HepG2 (cell line): ENCODE results near the gene SEPHS2. TPM values are rescaled to one million over a fixed set of nuclear protein-coding genes. Genes with fewer than 3 reads are reported as not detected.

Experiments used
- ATAC-seq: fragments of 200-7000 bp; cut with Tn5 transposase; 3 replicates; pipeline ENCODE4 v1.9.1; 2020; ENCODE audit warnings: mild to moderate bottlenecking, moderate library complexity
- BruUV-seq: library from RNA; stranded (reverse); fragments of 400-500 nt; replicated peaks from 2 replicates; lab custom pipeline; 2021; lab: Mats Ljungman, UMichigan
- CTCF ChIA-PET: fragments of 300-600 bp; formaldehyde crosslinking; extraction: SDS; loops from one replicate; lab custom pipeline; 2021; ENCODE audit warnings: low total read pairs, inconsistent platforms, low intra/inter-chr PET ratio; lab: Yijun Ruan, JAX
- POLR2A ChIA-PET: fragments of 350-600 bp; sonication (Branson Sonifier 250); formaldehyde crosslinking; loops from one replicate; lab custom pipeline; 2020; ENCODE audit warnings: antibody characterized with exemption, inconsistent platforms; lab: Yijun Ruan, JAX
- DNase-seq: peaks from one replicate; pipeline ENCODE4 v3.0.0-alpha.2; 2015; ENCODE audit warnings: low spot score
- FAIRE-seq: peaks from 3 replicates; lab custom pipeline; 2011; peaks lifted over from hg19 to GRCh38; lab: Jason Lieb, UNC
- H2AFZ ChIP-seq: one replicate; pipeline ENCODE4 v1.6.1; 2011; ENCODE audit warnings: low read length, inconsistent platforms
- H3K27ac ChIP-seq: fragments of 300-600 bp; 3 replicates; pipeline ENCODE4 v1.8.0; 2011; ENCODE audit warnings: mixed run types, mild to moderate bottlenecking, mixed read lengths, low read length, inconsistent platforms; ENCODE audit not compliant: insufficient read depth; ENCODE audit errors: extremely low read length
- H3K27me3 ChIP-seq, 2 experiments: fragments of 200-600 bp in 1 of 2; 2 replicates in 1 of 2; 3 replicates in 1 of 2; pipeline versions ENCODE4 v1.6.0 to v1.8.0; 2011; ENCODE audit warnings: low read length in 2 of 2, mild to moderate bottlenecking in 2 of 2, moderate library complexity in 2 of 2, inconsistent platforms in 1 of 2; ENCODE audit not compliant: insufficient read depth in 2 of 2, control insufficient read depth in 1 of 2
- H3K36me3 ChIP-seq, 2 experiments: fragments of 200-600 bp in 1 of 2; replicated peaks in 1 of 2; 2 replicates in 1 of 2; 3 replicates in 1 of 2; pipeline versions ENCODE4 v1.5.1 to v1.8.0; 2011; ENCODE audit warnings: low read length in 2 of 2, inconsistent platforms in 1 of 2; ENCODE audit not compliant: insufficient read depth in 2 of 2, control insufficient read depth in 1 of 2
- H3K4me1 ChIP-seq: 2 replicates; pipeline ENCODE4 v1.5.1; 2012; ENCODE audit warnings: low read length, inconsistent platforms; ENCODE audit not compliant: insufficient read depth
- H3K4me2 ChIP-seq: 2 replicates; pipeline ENCODE4 v1.6.0; 2011; ENCODE audit warnings: low read depth, low read length, inconsistent platforms
- H3K4me3 ChIP-seq, 3 experiments: fragments of 200-600 bp in 1 of 3; sonication (generic), shearing (Covaris generic) in 1 of 3; replicated peaks in 1 of 3; 2 replicates each; pipeline ENCODE4 v1.5.1; 2011 to 2016; ENCODE audit warnings: low read length in 3 of 3, inconsistent platforms in 2 of 3, low read depth in 2 of 3, mild to moderate bottlenecking in 2 of 3, control low read depth in 1 of 3, mixed read lengths in 1 of 3; ENCODE audit not compliant: insufficient read depth in 1 of 3
- H3K79me2 ChIP-seq: one replicate; pipeline ENCODE4 v1.6.1; 2011; ENCODE audit warnings: low read length, inconsistent platforms; ENCODE audit not compliant: insufficient read depth
- H3K9ac ChIP-seq: 2 replicates; pipeline ENCODE4 v1.6.0; 2011; ENCODE audit warnings: mild to moderate bottlenecking, low read depth, low read length, inconsistent platforms; ENCODE audit not compliant: insufficient read depth
- H3K9me3 ChIP-seq: 2 replicates; pipeline ENCODE4 v1.5.1; 2012; ENCODE audit warnings: mild to moderate bottlenecking, low read length
- H4K20me1 ChIP-seq: 2 replicates; pipeline ENCODE4 v1.6.0; 2011; ENCODE audit warnings: inconsistent platforms, mild to moderate bottlenecking, low read length, moderate library complexity; ENCODE audit not compliant: insufficient read depth
- EHMT2 ChIP-seq: fragments of 200-600 bp; sonication (generic); IDR thresholded peaks from 2 replicates; pipeline ENCODE4 v1.7.0; 2017; ENCODE audit warnings: antibody characterized with exemption, low read depth, low read length, borderline replicate concordance
- GATAD2A ChIP-seq: IDR thresholded peaks from 2 replicates; pipeline ENCODE4 v1.6.1; 2016
- HIC2 ChIP-seq: sonication (generic); formaldehyde crosslinking; IDR thresholded peaks from 2 replicates; pipeline ENCODE4 v1.9.0; 2022; ENCODE audit warnings: low read depth, missing genetic modification reagents
- HNF4G ChIP-seq, 2 experiments: sonication (generic) in 1 of 2; formaldehyde crosslinking in 1 of 2; IDR thresholded peaks; 2 replicates each; pipeline versions ENCODE4 v1.4.0 to v1.6.1; 2011 to 2020; ENCODE audit warnings: borderline replicate concordance in 2 of 2, low read depth in 2 of 2, mild to moderate bottlenecking in 2 of 2, low read length in 1 of 2, missing genetic modification reagents in 1 of 2, moderate library complexity in 1 of 2
- HNRNPL ChIP-seq: fragments of 200-400 bp; formaldehyde crosslinking; IDR thresholded peaks from 2 replicates; pipeline ENCODE4 v1.6.1; 2017; ENCODE audit warnings: mild to moderate bottlenecking, low read depth, low read length
- HOXA9 ChIP-seq: sonication (generic); formaldehyde crosslinking; IDR thresholded peaks from 2 replicates; pipeline ENCODE4 v1.8.1; 2022; ENCODE audit warnings: missing genetic modification reagents, mild to moderate bottlenecking, moderate library complexity, borderline replicate concordance
- JUND ChIP-seq: sonication (generic); formaldehyde crosslinking; IDR thresholded peaks from 2 replicates; pipeline ENCODE4 v1.8.0; 2022; ENCODE audit warnings: mild to moderate bottlenecking, missing genetic modification reagents
- NCOA5 ChIP-seq: sonication (generic); formaldehyde crosslinking; IDR thresholded peaks from 2 replicates; pipeline ENCODE4 v1.4.0; 2020; ENCODE audit warnings: missing genetic modification reagents
- PCBP2 ChIP-seq: fragments of 200-400 bp; formaldehyde crosslinking; optimal IDR thresholded peaks from 2 replicates; pipeline ENCODE3; 2018; ENCODE audit warnings: low read length, low read depth; ENCODE audit not compliant: poor library complexity, severe bottlenecking
- POLR2A ChIP-seq, 2 experiments: IDR thresholded peaks; 2 replicates each; pipeline ENCODE4 v1.6.1; 2011; ENCODE audit warnings: low read depth in 2 of 2, low read length in 2 of 2, mild to moderate bottlenecking in 1 of 2, moderate library complexity in 1 of 2; ENCODE audit not compliant: insufficient read depth in 1 of 2
- RFX5 ChIP-seq: IDR thresholded peaks from 2 replicates; pipeline ENCODE4 v1.6.1; 2011; ENCODE audit warnings: low read depth, low read length, improper control_type of control experiment
- TOE1 ChIP-seq: sonication (generic); formaldehyde crosslinking; IDR thresholded peaks from 2 replicates; pipeline ENCODE4 v1.4.0; 2020; ENCODE audit warnings: mild to moderate bottlenecking, missing genetic modification reagents
- ZBTB10 ChIP-seq: sonication (generic); formaldehyde crosslinking; IDR thresholded peaks from 2 replicates; pipeline ENCODE4 v1.4.0; 2020; ENCODE audit warnings: missing genetic modification reagents, borderline replicate concordance
- ZC3H13 ChIP-seq: sonication (generic); formaldehyde crosslinking; IDR thresholded peaks from 2 replicates; pipeline ENCODE4 v1.8.1; 2023; ENCODE audit warnings: mild to moderate bottlenecking, missing genetic modification reagents, moderate library complexity
- ZFP90 ChIP-seq: sonication (generic); formaldehyde crosslinking; IDR thresholded peaks from 2 replicates; pipeline ENCODE4 v1.8.0; 2022; ENCODE audit warnings: missing genetic modification reagents, mild to moderate bottlenecking, inconsistent platforms, borderline replicate concordance
- ZNF280D ChIP-seq: sonication (generic); formaldehyde crosslinking; IDR thresholded peaks from 2 replicates; pipeline ENCODE4 v1.5.1; 2020; ENCODE audit warnings: mild to moderate bottlenecking, missing genetic modification reagents
- ZNF816 ChIP-seq: sonication (generic); formaldehyde crosslinking; IDR thresholded peaks from 2 replicates; pipeline ENCODE4 v1.8.0; 2022; ENCODE audit warnings: missing genetic modification reagents, mild to moderate bottlenecking, borderline replicate concordance
- WGBS: methylation state at CpG from one replicate; pipeline ENCODE4 v1.1.6; 2017; ENCODE audit warnings: low lambda C conversion rate; 5-methylcytosine and 5-hydroxymethylcytosine counted together
- in situ Hi-C: cut with HindIII; loops from 2 replicates; pipeline ENCODE4 v1.10.0; 2017; ENCODE audit warnings: low pct_unique_long_range_greater_than_20kb; ENCODE audit not compliant: extremely low pct_ligation_motif_present
- intact Hi-C: fragments of 100-400 bp; cut with micrococcal nuclease; formaldehyde crosslinking; loops from one replicate; pipeline ENCODE4 v1.10.0; 2022; ENCODE audit not compliant: unreplicated experiment
- polyA plus RNA-seq, 8 experiments: library from polyadenylated mRNA; depleted of rRNA in 3 of 8; stranded (reverse) in 7 of 8; unstranded in 1 of 8; fragments of >200 nt; fragmentation: Illumina TruSeq in 4 of 8; extraction: Trizol in 4 of 8; gene quantifications; 2 replicates each; pipeline versions ENCODE4 v1.2.1 to v1.2.3, GENCODE V29; 2011 to 2016; ENCODE audit warnings: low read depth in 4 of 8, missing spikeins in 1 of 8, mixed read lengths in 1 of 8; ENCODE audit not compliant: insufficient read depth in 1 of 8
- total RNA-seq, 5 experiments: library from RNA; depleted of rRNA; stranded (reverse); fragments of >200 nt; fragmentation: Illumina TruSeq; extraction: Trizol; gene quantifications; 2 replicates each; pipeline ENCODE4 v1.2.3, GENCODE V29; 2016; ENCODE audit warnings: low read depth in 1 of 5

The SEPHS2 gene
- total and polyA plus RNA-seq, 2 of the 13 experiments (the other 11 are each of a cell fraction or from before 2014, with no cell fraction given): 20.7 to 127 TPM

GRCh38 chr16:30474074-30474452 lies 28.4 kb upstream of the SEPHS2 start:
- Histone ChIP-seq H3K4me2 (no peak overlapping the region), H3K79me2 (no peaks in the 10 kb centered on the region), H3K36me3 (no peaks in the 10 kb centered on the region), H2AFZ (no peak overlapping the region), H3K4me1 (peaks cover 50% of the 10 kb centered on the region), H3K27me3 (peaks cover 3 to 18% of the 10 kb centered on the region in 2 experiments; a peak in 3 of 5 replicates), H4K20me1 (no peaks in the 10 kb centered on the region), H3K9ac (no peak overlapping the region), H3K9me3 (no peaks in the 10 kb centered on the region), H3K27ac (no peak overlapping the region), H3K4me3 (no peak overlapping the region)
- POLR2A ChIA-PET: no interaction called here
- no peak for TF ChIP-seq GATAD2A (CRISPR knock-in tag)
- no peak for TF ChIP-seq EHMT2
- no peak for TF ChIP-seq JUND (CRISPR knock-in tag)
- no peak for TF ChIP-seq TOE1 (CRISPR knock-in tag)
- TF ChIP-seq HIC2 (CRISPR knock-in tag): no peak
- TF ChIP-seq ZFP90 (CRISPR knock-in tag): no peak
- TF ChIP-seq HNRNPL: no peak
- no peak for TF ChIP-seq POLR2A (IDR thresholded peaks at IDR 0.05; ENCODE audit: insufficient read depth in 1 of 2, low read depth in 2 of 2, low read length in 2 of 2)
- TF ChIP-seq ZNF280D: no peak
- TF ChIP-seq HNF4G (IDR thresholded peaks at IDR 0.05; ENCODE audit: borderline replicate concordance, low read depth, low read length): no peak
- no peak for TF ChIP-seq HNF4G (CRISPR knock-in tag; IDR thresholded peaks at IDR 0.05; ENCODE audit: borderline replicate concordance, low read depth)
- TF ChIP-seq RFX5: no peak
- no peak for TF ChIP-seq ZC3H13
- no peak for TF ChIP-seq NCOA5 (CRISPR knock-in tag)
- no peak for TF ChIP-seq ZNF816 (CRISPR knock-in tag)
- TF ChIP-seq PCBP2: no peak
- TF ChIP-seq HOXA9 (CRISPR knock-in tag): no peak
- TF ChIP-seq ZBTB10 (CRISPR knock-in tag): no peak
- WGBS: 79% methylated on average over 35 of the region's 35 CpGs
- in situ Hi-C loops (no loop called here), intact Hi-C loops (no loop called here)
- FAIRE-seq: no peak
- CTCF ChIA-PET: no interaction called here
- no peak; the same call in 2 of the 3 replicates for ATAC-seq
- no peak for DNase-seq
- no TSS peak for BruUV-seq
